ENCODE measurements around the gene HSP90AB1. TPM values are rescaled to one million over a fixed set of nuclear protein-coding genes. Genes with fewer than 3 reads are reported as not detected.

HSP90AB1 gene
- total RNA-seq, 1 experiment from 2014 or later, result 1,280 TPM

DNA sequence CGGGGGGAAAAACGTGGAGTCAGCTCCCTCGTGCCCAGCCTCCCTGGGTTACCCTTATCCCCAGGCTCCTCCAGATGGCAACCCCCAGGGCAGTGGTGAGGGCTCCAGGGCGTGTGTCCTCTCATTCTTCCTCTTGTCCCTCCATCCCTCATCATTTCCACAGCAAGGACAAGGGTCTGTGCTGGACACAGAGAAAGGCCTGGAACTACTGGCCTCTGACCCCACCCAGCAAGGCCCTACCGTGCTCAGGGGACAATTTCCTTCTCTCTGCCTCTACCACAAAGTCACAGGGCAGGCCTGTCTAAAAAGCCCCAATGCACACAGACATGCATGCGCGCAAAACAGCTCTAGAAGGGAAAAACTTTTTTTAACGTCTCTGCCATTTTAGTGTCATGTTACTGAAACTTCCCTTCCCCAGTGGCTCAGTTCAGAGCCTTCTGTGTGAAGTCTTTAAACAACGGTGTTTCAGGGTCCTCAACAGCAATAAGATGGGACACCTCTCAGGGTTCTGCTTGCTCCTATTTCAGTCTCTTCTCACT lies 11.5 kb downstream of the HSP90AB1 start:
- Histone ChIP-seq H3K27ac (ENCODE audit: low read length) (no peak overlapping the region), H3F3A (ENCODE audit: low read length, unreplicated experiment) (peaks cover 23% of the 10 kb centered on the region), H4K20me1 (ENCODE audit: low read length) (peaks cover 26% of the 10 kb centered on the region), H3K9me3 (ENCODE audit: low read length) (no peaks in the 10 kb centered on the region), H2AFZ (ENCODE audit: low read length) (no peak overlapping the region), H3K27me3 (ENCODE audit: low read length) (no peaks in the 10 kb centered on the region), H3K9ac (ENCODE audit: low read length) (no peak overlapping the region), H3K9me2 (replicated peaks; ENCODE audit: low read length) (no peaks in the 10 kb centered on the region), H3K4me2 (ENCODE audit: low read length) (no peak overlapping the region), H3K36me3 (ENCODE audit: low read depth, low read length) (peaks cover 13% of the 10 kb centered on the region; the same call in 1 of the 2 replicates), H3K79me2 (ENCODE audit: low read length) (peaks cover 27% of the 10 kb centered on the region), H3K4me3 (ENCODE audit: low read length) (no peak overlapping the region), H3K4me1 (ENCODE audit: insufficient read depth, low read length) (peaks cover 26% of the 10 kb centered on the region)
- CTCF ChIA-PET, result no interaction called here
- DNase-seq (no peak), ATAC-seq (no peak)
- intact Hi-C loops (cut with micrococcal nuclease), result no loop called here
- POLR2A ChIA-PET (ENCODE audit: unreplicated experiment), result no interaction called here
- BruUV-seq (replicated peaks), result no TSS peak
- TF ChIP-seq EZH2phosphoT487 (IDR thresholded peaks at IDR 0.05; ENCODE audit: borderline replicate concordance, low read length) (no peak), EZH2 (IDR thresholded peaks at IDR 0.05; ENCODE audit: low read length, unreplicated experiment) (no peak)
- TF ChIP-seq, protein P1, sequence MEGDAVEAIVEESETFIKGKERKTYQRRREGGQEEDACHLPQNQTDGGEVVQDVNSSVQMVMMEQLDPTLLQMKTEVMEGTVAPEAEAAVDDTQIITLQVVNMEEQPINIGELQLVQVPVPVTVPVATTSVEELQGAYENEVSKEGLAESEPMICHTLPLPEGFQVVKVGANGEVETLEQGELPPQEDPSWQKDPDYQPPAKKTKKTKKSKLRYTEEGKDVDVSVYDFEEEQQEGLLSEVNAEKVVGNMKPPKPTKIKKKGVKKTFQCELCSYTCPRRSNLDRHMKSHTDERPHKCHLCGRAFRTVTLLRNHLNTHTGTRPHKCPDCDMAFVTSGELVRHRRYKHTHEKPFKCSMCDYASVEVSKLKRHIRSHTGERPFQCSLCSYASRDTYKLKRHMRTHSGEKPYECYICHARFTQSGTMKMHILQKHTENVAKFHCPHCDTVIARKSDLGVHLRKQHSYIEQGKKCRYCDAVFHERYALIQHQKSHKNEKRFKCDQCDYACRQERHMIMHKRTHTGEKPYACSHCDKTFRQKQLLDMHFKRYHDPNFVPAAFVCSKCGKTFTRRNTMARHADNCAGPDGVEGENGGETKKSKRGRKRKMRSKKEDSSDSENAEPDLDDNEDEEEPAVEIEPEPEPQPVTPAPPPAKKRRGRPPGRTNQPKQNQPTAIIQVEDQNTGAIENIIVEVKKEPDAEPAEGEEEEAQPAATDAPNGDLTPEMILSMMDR (conservative IDR thresholded peaks at IDR 0.05; ENCODE audit: low read depth, low read length), result no peak

DNA sequence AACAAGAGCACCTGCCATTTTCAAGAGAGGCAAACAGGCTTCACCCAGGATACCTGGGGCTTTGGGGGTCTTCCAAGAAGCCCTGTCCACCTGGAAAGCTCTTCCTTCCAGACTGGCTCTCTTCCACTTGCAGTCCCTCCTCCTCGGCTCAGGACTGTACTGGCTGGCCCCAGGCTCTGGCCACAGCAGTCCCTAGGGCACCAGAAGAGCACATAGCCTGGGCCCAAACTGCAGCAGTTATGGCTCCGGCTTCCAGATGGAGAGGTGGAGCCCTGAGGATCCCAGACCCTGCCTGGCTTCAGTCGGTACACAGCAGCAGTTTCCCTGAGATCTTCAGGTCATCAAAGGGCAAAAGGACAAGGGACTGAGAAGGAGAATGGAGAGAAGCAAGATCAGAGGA lies 12.0 kb downstream of the HSP90AB1 start:
- CTCF ChIA-PET, result no interaction called here
- Histone ChIP-seq H3K27me3 (ENCODE audit: low read length) (no peaks in the 10 kb centered on the region), H3K27ac (ENCODE audit: low read length) (no peak overlapping the region), H3K4me2 (ENCODE audit: low read length) (no peak overlapping the region), H3K9ac (ENCODE audit: low read length) (no peak overlapping the region), H3K9me2 (replicated peaks; ENCODE audit: low read length) (no peaks in the 10 kb centered on the region), H3F3A (ENCODE audit: low read length, unreplicated experiment) (peaks cover 18% of the 10 kb centered on the region), H3K36me3 (ENCODE audit: low read depth, low read length) (peaks cover 9% of the 10 kb centered on the region; the same call in 1 of the 2 replicates), H3K79me2 (ENCODE audit: low read length) (peaks cover 31% of the 10 kb centered on the region), H3K4me3 (ENCODE audit: low read length) (no peak overlapping the region), H4K20me1 (ENCODE audit: low read length) (peaks cover 21% of the 10 kb centered on the region), H3K4me1 (ENCODE audit: insufficient read depth, low read length) (peaks cover 32% of the 10 kb centered on the region), H3K9me3 (ENCODE audit: low read length) (no peaks in the 10 kb centered on the region), H2AFZ (ENCODE audit: low read length) (no peak overlapping the region)
- no peak for DNase-seq
- no TSS peak for BruUV-seq (replicated peaks)
- TF ChIP-seq EZH2 (IDR thresholded peaks at IDR 0.05; ENCODE audit: low read length, unreplicated experiment), result no peak
- TF ChIP-seq, protein P1 (conservative IDR thresholded peaks at IDR 0.05; ENCODE audit: low read depth, low read length), result no peak
- TF ChIP-seq EZH2phosphoT487 (IDR thresholded peaks at IDR 0.05; ENCODE audit: borderline replicate concordance, low read length), result no peak
- no peak for ATAC-seq
- POLR2A ChIA-PET (ENCODE audit: unreplicated experiment), result no interaction called here
- intact Hi-C loops (cut with micrococcal nuclease), result no loop called here

DNA sequence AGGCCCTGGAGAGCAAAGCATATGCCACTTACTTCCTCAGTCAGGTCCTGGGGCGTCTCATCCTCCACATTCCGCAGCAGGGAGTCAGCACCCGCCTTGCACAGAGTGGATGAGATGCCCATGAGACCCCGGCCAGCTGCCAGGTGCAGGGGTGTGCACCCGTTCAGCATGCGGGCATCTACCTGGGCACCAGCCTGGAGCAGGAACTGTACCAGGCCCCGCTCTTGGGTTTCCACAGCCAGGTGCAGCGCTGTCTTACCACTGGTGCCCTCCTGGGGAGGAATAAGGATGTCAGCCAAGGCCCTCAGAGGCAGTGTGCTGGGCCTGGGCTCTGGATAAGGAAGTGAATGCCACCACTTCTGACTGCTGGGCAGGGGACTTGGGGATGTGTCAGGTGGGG lies 13.1 kb downstream of the HSP90AB1 start:
- ATAC-seq, result no peak

More for the DNA sequence above, 13.1 kb downstream of the HSP90AB1 start:
- no peaks in the 10 kb centered on the region for H3K36me3 ChIP-seq (ENCODE audit: low read depth, low read length)
- H3K4me1 ChIP-seq (ENCODE audit: insufficient read depth, low read length), result peaks cover 40% of the 10 kb centered on the region
- DNase-seq, result no peak
- no peak overlapping the region for H3K27ac ChIP-seq (ENCODE audit: low read length)
- BruUV-seq (replicated peaks), result no TSS peak
- peaks cover 42% of the 10 kb centered on the region for H3K79me2 ChIP-seq (ENCODE audit: low read length)
- H4K20me1 ChIP-seq (ENCODE audit: low read length), result peaks cover 11% of the 10 kb centered on the region
- H2AFZ ChIP-seq (ENCODE audit: low read length), result no peak overlapping the region
- intact Hi-C loops (cut with micrococcal nuclease), result no loop called here
- H3K9me2 ChIP-seq (replicated peaks; ENCODE audit: low read length), result no peaks in the 10 kb centered on the region
- H3K4me2 ChIP-seq (ENCODE audit: low read length), result no peak overlapping the region
- no peak overlapping the region for H3K9ac ChIP-seq (ENCODE audit: low read length)
- no peak for TF ChIP-seq EZH2phosphoT487 (IDR thresholded peaks at IDR 0.05; ENCODE audit: borderline replicate concordance, low read length)
- TF ChIP-seq EZH2 (IDR thresholded peaks at IDR 0.05; ENCODE audit: low read length, unreplicated experiment), result no peak
- TF ChIP-seq, protein P1 (conservative IDR thresholded peaks at IDR 0.05; ENCODE audit: low read depth, low read length), result no peak
- no peaks in the 10 kb centered on the region for H3K9me3 ChIP-seq (ENCODE audit: low read length)
- POLR2A ChIA-PET (ENCODE audit: unreplicated experiment), result no interaction called here
- no peak overlapping the region for H3K4me3 ChIP-seq (ENCODE audit: low read length)
- CTCF ChIA-PET, result no interaction called here
- peaks cover 9% of the 10 kb centered on the region for H3F3A ChIP-seq (ENCODE audit: low read length, unreplicated experiment)
- H3K27me3 ChIP-seq (ENCODE audit: low read length), result no peaks in the 10 kb centered on the region

Measured in PC-3 (cell line).